HG03571 (cell line): Measurements from ENCODE around the gene SPDYE2B.
"Not testable (repeated sequence)": the region's sequence is repeated elsewhere in the genome, so short reads cannot be mapped to it uniquely, and the experiment has no call there.

ENCODE experiments used
- ATAC-seq: cut with Tn5 transposase; IDR thresholded peaks from one replicate; pipeline ENCODE4 v1.9.1; 2021; ENCODE audit not compliant: unreplicated experiment

SPDYE2B gene

GRCh38 chr7:102649924-102650323, at the start of gene SPDYE2B:
SPDYE2B (plus strand) TSS chr7:102650319; CDS start chr7:102652349, 2,030 bp downstream.
- ATAC-seq: not testable (repeated sequence)

GRCh38 chr7:102602317-102602716, 47.8 kb upstream of the SPDYE2B start:
- ATAC-seq: not testable (repeated sequence)

GRCh38 chr7:102604431-102605145, 45.5 kb upstream of the SPDYE2B start:
- not testable (repeated sequence) for ATAC-seq

GRCh38 chr7:102606848-102607247, 43.3 kb upstream of the SPDYE2B start:
- not testable (repeated sequence) for ATAC-seq

- not testable (repeated sequence) for ATAC-seq
Observed at GRCh38 chr7:102609734-102610133, 40.4 kb upstream of the SPDYE2B start.

GRCh38 chr7:102610441-102610840, 39.7 kb upstream of the SPDYE2B start:
- not testable (repeated sequence) for ATAC-seq

GRCh38 chr7:102611013-102611674, 39.0 kb upstream of the SPDYE2B start:
- ATAC-seq: peak; percentile 37

GRCh38 chr7:102611675-102612325, 38.3 kb upstream of the SPDYE2B start:
- ATAC-seq: not testable (repeated sequence)

- ATAC-seq: peak; percentile 58
Observed at GRCh38 chr7:102613575-102614345, 36.4 kb upstream of the SPDYE2B start.

GRCh38 chr7:102614346-102614697, 35.8 kb upstream of the SPDYE2B start:
- ATAC-seq: peak; percentile 13

GRCh38 chr7:102614873-102615272, 35.2 kb upstream of the SPDYE2B start:
- not testable (repeated sequence) for ATAC-seq

- ATAC-seq: not testable (repeated sequence)
Observed at GRCh38 chr7:102615930-102616329, 34.2 kb upstream of the SPDYE2B start.

GRCh38 chr7:102616507-102617125, 33.5 kb upstream of the SPDYE2B start, which contains the start of gene RASA4:
RASA4 (minus strand) TSS chr7:102616756; CDS start chr7:102616689, 67 bp downstream.
- ATAC-seq: peak; percentile 70

- not testable (repeated sequence) for ATAC-seq
Observed at GRCh38 chr7:102618122-102618521, 32.0 kb upstream of the SPDYE2B start.

GRCh38 chr7:102627271-102627904, 22.7 kb upstream of the SPDYE2B start:
- ATAC-seq: not testable (repeated sequence)

GRCh38 chr7:102630622-102631021, 19.5 kb upstream of the SPDYE2B start:
- ATAC-seq: not testable (repeated sequence)

- not testable (repeated sequence) for ATAC-seq
Observed at GRCh38 chr7:102634299-102634698, 15.8 kb upstream of the SPDYE2B start.

- ATAC-seq: not testable (repeated sequence)
Observed at GRCh38 chr7:102635354-102635753, 14.8 kb upstream of the SPDYE2B start.

GRCh38 chr7:102636956-102637355, 13.2 kb upstream of the SPDYE2B start:
- not testable (repeated sequence) for ATAC-seq

- ATAC-seq: not testable (repeated sequence)
Observed at GRCh38 chr7:102638848-102639247, 11.3 kb upstream of the SPDYE2B start.
